Prostate gland (tissue), 2 donors: ENCODE results near the gene ZNF460.

Experiments used
- POLR2A ChIP-seq: fragments of 450-650 bp; IDR thresholded peaks from one replicate; pipeline ENCODE4 v1.6.1; 2016; ENCODE audit warnings: antibody characterized with exemption, mild to moderate bottlenecking
- TF ChIP-seq, protein P1 (sequence below), 4 experiments: fragments of 200-600 bp in 2 of 4; fragments of 450-650 bp in 2 of 4; sonication (generic) in 2 of 4; IDR thresholded peaks; 1 replicate in 3 of 4; 2 replicates in 1 of 4; pipeline ENCODE4 v1.5.1; 2016 to 2019; ENCODE audit warnings: antibody characterized with exemption in 4 of 4, mild to moderate bottlenecking in 2 of 4, moderate library complexity in 2 of 4

DNA sequence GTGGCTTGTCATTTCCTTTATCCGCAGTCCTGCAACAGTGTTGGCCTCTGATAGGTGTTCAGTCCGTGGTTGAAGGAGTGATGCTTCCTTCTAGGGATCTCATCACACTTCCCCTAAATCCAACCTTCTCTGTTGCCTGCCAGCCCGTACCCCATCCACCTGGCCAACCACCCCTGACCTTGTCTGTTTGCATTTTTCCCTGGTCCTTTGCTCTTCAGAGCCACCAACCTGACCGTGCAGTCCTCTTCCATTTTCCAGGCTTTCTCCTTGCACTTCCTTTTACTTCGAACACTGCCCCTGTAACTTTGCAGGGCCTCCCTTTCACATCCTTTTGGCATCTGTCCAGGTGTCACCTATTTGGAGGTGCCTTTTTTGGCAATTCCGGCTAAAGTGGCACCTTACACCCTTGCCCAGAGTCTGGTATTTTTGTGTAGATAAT, 696 bp downstream of the ZNF460 start:
- TF ChIP-seq, protein P1, sequence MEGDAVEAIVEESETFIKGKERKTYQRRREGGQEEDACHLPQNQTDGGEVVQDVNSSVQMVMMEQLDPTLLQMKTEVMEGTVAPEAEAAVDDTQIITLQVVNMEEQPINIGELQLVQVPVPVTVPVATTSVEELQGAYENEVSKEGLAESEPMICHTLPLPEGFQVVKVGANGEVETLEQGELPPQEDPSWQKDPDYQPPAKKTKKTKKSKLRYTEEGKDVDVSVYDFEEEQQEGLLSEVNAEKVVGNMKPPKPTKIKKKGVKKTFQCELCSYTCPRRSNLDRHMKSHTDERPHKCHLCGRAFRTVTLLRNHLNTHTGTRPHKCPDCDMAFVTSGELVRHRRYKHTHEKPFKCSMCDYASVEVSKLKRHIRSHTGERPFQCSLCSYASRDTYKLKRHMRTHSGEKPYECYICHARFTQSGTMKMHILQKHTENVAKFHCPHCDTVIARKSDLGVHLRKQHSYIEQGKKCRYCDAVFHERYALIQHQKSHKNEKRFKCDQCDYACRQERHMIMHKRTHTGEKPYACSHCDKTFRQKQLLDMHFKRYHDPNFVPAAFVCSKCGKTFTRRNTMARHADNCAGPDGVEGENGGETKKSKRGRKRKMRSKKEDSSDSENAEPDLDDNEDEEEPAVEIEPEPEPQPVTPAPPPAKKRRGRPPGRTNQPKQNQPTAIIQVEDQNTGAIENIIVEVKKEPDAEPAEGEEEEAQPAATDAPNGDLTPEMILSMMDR (IDR thresholded peaks at IDR 0.05) = no peak
- no peak for TF ChIP-seq POLR2A
